Measurements from ENCODE around the gene AMT.

AMT gene

GRCh38 chr3:49462222-49462621, 39.9 kb upstream of the AMT start (continued):
- TF ChIP-seq ZFP3 (CRISPR knock-in tag; IDR thresholded peaks at IDR 0.05) (no peak), CSRNP3 (CRISPR knock-in tag; IDR thresholded peaks at IDR 0.05) (no peak)

- TF ChIP-seq ARNTL (CRISPR knock-in tag; IDR thresholded peaks at IDR 0.05; ENCODE audit: borderline replicate concordance, low read depth) (no peak), CREB5 (CRISPR knock-in tag; IDR thresholded peaks at IDR 0.05; ENCODE audit: low read depth) (no peak), TCF4 (CRISPR knock-in tag; IDR thresholded peaks at IDR 0.05; ENCODE audit: borderline replicate concordance) (no peak)
- peak; percentile 57 for ATAC-seq
Observed at GRCh38 chr3:49461443-49462171, 39.3 kb upstream of the AMT start.

GRCh38 chr3:49460956-49461355, 38.7 kb upstream of the AMT start:
- no peak for ATAC-seq
- TF ChIP-seq SNAI2 (CRISPR knock-in tag; IDR thresholded peaks at IDR 0.05) (no peak), ZNF565 (CRISPR knock-in tag; conservative IDR thresholded peaks at IDR 0.05; ENCODE audit: low read depth) (no peak)

GRCh38 chr3:49460188-49460890, 38.1 kb upstream of the AMT start:
- no peak for TF ChIP-seq ZFP30 (CRISPR knock-in tag; IDR thresholded peaks at IDR 0.05)
- TF ChIP-seq PPARA (CRISPR knock-in tag; IDR thresholded peaks at IDR 0.05; ENCODE audit: borderline replicate concordance): no peak
- no peak for TF ChIP-seq ZNF565 (CRISPR knock-in tag; conservative IDR thresholded peaks at IDR 0.05; ENCODE audit: low read depth)
- no peak for TF ChIP-seq TSHZ2 (CRISPR knock-in tag; IDR thresholded peaks at IDR 0.05)
- no peak for TF ChIP-seq CREB5 (CRISPR knock-in tag; IDR thresholded peaks at IDR 0.05; ENCODE audit: low read depth)
- no peak for TF ChIP-seq CSDC2 (CRISPR knock-in tag; IDR thresholded peaks at IDR 0.05)
- TF ChIP-seq RARB (CRISPR knock-in tag; IDR thresholded peaks at IDR 0.05): no peak
- TF ChIP-seq PATZ1 (CRISPR knock-in tag; IDR thresholded peaks at IDR 0.05; ENCODE audit: borderline replicate concordance): no peak
- ATAC-seq: no peak

GRCh38 chr3:49456466-49456865, 34.2 kb upstream of the AMT start:
- no peak for TF ChIP-seq SNAI2 (CRISPR knock-in tag; IDR thresholded peaks at IDR 0.05)
- no peak for TF ChIP-seq ESRRG (CRISPR knock-in tag; IDR thresholded peaks at IDR 0.05)
- TF ChIP-seq ARNTL (CRISPR knock-in tag; IDR thresholded peaks at IDR 0.05; ENCODE audit: borderline replicate concordance, low read depth): no peak
- TF ChIP-seq RARB (CRISPR knock-in tag; IDR thresholded peaks at IDR 0.05): no peak
- no peak for TF ChIP-seq CSRNP3 (CRISPR knock-in tag; IDR thresholded peaks at IDR 0.05)
- no peak for TF ChIP-seq ZFP3 (CRISPR knock-in tag; IDR thresholded peaks at IDR 0.05)
- TF ChIP-seq POU6F1 (CRISPR knock-in tag; IDR thresholded peaks at IDR 0.05; ENCODE audit: borderline replicate concordance, low read depth): no peak
- no peak for TF ChIP-seq CSDC2 (CRISPR knock-in tag; IDR thresholded peaks at IDR 0.05)
- TF ChIP-seq ZC3H10 (CRISPR knock-in tag; IDR thresholded peaks at IDR 0.05): no peak
- TF ChIP-seq OSR1 (CRISPR knock-in tag; IDR thresholded peaks at IDR 0.05): no peak
- ATAC-seq: peak; percentile 17; the same call in 1 of the 3 replicates

All from SK-N-SH treated with all-trans-retinoic acid at 6 μM for 48 hours (cell line).